Medulla oblongata (tissue), 1 donor: Measurements from ENCODE around the gene KCNN3.

Experiments
- DNase-seq: peaks from one replicate; pipeline ENCODE4 v3.0.0-alpha.2; 2015; ENCODE audit errors: extremely low spot score

The KCNN3 gene

GRCh38 chr1:154770897-154771594 lies 99.0 kb downstream of the KCNN3 start:
- no peak for DNase-seq

GRCh38 chr1:154769193-154769895 lies 100.7 kb downstream of the KCNN3 start:
- DNase-seq = no peak

GRCh38 chr1:154768456-154769125 lies 101.5 kb downstream of the KCNN3 start:
- DNase-seq = no peak

- peak; percentile 84 for DNase-seq
Measured at GRCh38 chr1:154767315-154768240, 102.5 kb downstream of the KCNN3 start.

GRCh38 chr1:154765970-154766369 lies 104.1 kb downstream of the KCNN3 start:
- DNase-seq = no peak

GRCh38 chr1:154764773-154765172 lies 105.3 kb downstream of the KCNN3 start:
- DNase-seq = no peak

GRCh38 chr1:154764181-154764580 lies 105.9 kb downstream of the KCNN3 start:
- DNase-seq = no peak

- no peak for DNase-seq
Measured at GRCh38 chr1:154760469-154760933, 109.6 kb downstream of the KCNN3 start.

- no peak for DNase-seq
Measured at GRCh38 chr1:154759793-154760192, 110.3 kb downstream of the KCNN3 start.

- DNase-seq = no peak
Measured at GRCh38 chr1:154759196-154759595, 110.9 kb downstream of the KCNN3 start.

- DNase-seq = no peak
Measured at GRCh38 chr1:154758346-154758745, 111.7 kb downstream of the KCNN3 start.

- DNase-seq = no peak
Measured at GRCh38 chr1:154756793-154757548, 113.1 kb downstream of the KCNN3 start.

- DNase-seq = no peak
Measured at GRCh38 chr1:154755858-154756730, 114.0 kb downstream of the KCNN3 start.

GRCh38 chr1:154753426-154753825 lies 116.7 kb downstream of the KCNN3 start:
- no peak for DNase-seq

- DNase-seq = no peak
Measured at GRCh38 chr1:154752273-154753030, 117.6 kb downstream of the KCNN3 start.

GRCh38 chr1:154751690-154752089 lies 118.4 kb downstream of the KCNN3 start:
- DNase-seq = peak; percentile 83

GRCh38 chr1:154750681-154751665 lies 119.1 kb downstream of the KCNN3 start:
- no peak for DNase-seq
